C4-2B (cell line): Measurements from ENCODE around the gene HIP1R.
A peak's percentile ranks its signal among the peaks of the same experiment; 100 is the strongest.

Source experiments
- H3K27ac ChIP-seq: fragments of 450-650 bp; 2 replicates; pipeline ENCODE4 v1.5.1; 2017
- ZFX ChIP-seq: fragments of 450-650 bp; IDR thresholded peaks from 2 replicates; pipeline ENCODE4 v1.6.1; 2017
- TF ChIP-seq, protein P1 (sequence below): fragments of 450-650 bp; conservative IDR thresholded peaks from 2 replicates; pipeline ENCODE4 v1.5.1; 2017; ENCODE audit warnings: mild to moderate bottlenecking

The HIP1R gene

GRCh38 chr12:122835750-122836026 lies 431 bp downstream of the HIP1R start:
- TF ChIP-seq, protein P1, sequence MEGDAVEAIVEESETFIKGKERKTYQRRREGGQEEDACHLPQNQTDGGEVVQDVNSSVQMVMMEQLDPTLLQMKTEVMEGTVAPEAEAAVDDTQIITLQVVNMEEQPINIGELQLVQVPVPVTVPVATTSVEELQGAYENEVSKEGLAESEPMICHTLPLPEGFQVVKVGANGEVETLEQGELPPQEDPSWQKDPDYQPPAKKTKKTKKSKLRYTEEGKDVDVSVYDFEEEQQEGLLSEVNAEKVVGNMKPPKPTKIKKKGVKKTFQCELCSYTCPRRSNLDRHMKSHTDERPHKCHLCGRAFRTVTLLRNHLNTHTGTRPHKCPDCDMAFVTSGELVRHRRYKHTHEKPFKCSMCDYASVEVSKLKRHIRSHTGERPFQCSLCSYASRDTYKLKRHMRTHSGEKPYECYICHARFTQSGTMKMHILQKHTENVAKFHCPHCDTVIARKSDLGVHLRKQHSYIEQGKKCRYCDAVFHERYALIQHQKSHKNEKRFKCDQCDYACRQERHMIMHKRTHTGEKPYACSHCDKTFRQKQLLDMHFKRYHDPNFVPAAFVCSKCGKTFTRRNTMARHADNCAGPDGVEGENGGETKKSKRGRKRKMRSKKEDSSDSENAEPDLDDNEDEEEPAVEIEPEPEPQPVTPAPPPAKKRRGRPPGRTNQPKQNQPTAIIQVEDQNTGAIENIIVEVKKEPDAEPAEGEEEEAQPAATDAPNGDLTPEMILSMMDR, result no peak
- TF ChIP-seq ZFX, result peak; percentile 64; the same call in 1 of the 2 replicates
- peak overlapping the region; percentile 73 for H3K27ac ChIP-seq

DNA sequence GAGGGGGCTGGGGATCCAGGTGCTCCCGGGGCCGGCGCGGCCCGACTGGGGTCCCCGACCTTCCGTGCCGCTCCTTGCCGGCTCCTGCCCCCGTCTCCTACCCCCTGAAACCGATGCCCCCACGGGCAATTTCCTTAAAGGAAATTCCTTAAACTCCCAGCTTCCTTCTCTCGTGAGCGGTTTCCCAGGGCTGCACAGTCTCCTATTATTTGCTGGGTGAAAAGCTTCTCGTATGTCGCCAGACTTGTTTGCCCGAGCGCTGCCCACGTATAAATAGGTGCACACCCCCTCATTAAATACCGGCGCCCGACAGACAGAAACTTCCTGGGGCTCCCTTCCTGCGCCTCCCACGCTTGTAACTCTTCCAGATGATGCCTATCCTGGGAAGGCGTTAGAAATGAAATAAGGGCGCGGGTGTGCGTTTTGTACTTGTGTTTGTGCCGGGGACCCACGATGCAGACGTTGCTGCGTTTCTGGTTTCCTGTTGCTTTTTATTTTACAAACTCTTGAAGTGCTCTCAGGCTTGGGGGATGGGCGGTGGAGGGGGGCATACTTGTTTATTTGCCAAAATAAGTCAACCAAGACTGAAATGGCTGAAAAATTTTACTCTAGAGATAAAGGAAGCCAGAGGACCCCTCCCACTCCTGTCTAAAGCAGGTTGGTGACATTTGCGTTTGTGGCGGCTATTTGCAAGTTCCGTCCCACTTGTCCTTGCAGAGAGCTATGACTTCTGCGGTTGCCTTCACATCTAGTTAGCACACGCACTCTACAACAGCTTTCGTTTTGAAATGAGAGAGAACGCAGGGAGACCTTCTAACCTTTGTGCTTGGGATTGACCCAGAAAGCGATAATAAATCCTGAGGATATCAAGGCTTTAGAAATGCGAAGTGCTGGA lies 1.0 kb downstream of the HIP1R start:
- TF ChIP-seq, protein P1, result no peak
- no peak for TF ChIP-seq ZFX
- peak overlapping the region; percentile 73 for H3K27ac ChIP-seq

DNA sequence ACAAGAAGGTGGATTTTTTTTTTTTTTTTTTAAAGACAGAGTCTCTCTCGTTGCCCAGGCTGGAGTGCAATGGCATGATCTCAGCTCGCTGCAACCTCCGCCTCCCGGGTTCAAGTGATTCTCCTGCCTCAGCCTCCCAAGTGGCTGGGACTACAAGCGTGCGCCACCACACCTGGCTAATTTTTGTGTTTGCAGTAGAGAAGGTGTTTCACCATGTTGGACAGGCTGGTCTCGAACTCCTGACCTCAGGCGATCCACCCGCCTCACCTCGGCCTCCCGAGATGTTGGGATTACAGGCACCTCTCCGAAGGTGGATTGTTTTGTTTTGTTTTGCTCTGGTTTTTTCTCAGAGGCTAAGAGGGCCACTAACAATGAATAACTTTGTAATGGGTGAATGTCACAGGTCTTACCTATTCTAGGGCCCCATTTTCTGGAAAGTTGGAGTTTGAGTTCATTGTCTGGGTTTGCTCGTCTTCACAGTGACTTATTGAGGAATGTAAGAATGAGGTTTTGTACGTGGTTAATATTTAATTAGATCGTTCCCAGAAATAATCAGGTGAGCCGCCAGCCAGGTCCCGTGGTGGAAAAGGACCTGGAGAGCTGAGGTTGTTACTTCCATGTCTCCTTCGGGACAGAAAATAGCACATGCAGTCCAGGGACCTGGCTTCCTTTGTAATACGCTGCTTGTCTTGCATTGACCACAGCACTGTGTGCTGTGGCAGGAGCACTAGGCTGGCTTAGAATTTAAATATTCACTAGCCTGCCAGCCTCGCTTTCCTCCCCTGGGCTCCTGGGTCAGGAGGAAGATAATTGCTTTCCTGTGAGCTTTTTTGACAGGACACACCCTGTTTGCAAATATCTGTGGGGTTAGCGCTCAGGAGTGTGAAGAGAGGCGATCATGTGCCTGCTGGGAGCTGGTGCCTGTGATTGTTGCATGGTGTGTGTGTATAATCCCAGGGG lies 2.3 kb downstream of the HIP1R start:
- H3K27ac ChIP-seq, result no peak overlapping the region
- TF ChIP-seq, protein P1, result no peak
- TF ChIP-seq ZFX, result no peak

DNA sequence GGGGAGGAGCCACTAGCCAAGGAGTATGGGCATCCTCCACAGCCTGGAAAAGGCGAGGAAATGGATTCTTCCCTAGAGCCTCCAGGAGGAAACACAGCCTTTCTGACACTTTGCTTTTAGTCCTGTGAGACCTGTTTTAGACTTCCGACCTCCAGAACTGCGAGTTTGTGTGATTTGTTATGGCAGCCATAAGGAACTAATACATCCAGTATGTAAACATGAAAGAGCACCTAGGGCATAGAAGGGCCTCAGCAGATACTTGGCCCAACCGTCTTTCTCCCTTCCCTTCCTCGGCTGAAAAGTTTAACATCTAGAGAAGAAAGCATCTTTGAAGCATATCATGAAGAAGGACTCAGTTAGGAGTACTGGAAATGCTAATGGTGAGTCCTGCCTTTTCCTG lies 3.6 kb downstream of the HIP1R start:
- no peak for TF ChIP-seq ZFX
- TF ChIP-seq, protein P1, result no peak
- H3K27ac ChIP-seq, result no peak overlapping the region

DNA sequence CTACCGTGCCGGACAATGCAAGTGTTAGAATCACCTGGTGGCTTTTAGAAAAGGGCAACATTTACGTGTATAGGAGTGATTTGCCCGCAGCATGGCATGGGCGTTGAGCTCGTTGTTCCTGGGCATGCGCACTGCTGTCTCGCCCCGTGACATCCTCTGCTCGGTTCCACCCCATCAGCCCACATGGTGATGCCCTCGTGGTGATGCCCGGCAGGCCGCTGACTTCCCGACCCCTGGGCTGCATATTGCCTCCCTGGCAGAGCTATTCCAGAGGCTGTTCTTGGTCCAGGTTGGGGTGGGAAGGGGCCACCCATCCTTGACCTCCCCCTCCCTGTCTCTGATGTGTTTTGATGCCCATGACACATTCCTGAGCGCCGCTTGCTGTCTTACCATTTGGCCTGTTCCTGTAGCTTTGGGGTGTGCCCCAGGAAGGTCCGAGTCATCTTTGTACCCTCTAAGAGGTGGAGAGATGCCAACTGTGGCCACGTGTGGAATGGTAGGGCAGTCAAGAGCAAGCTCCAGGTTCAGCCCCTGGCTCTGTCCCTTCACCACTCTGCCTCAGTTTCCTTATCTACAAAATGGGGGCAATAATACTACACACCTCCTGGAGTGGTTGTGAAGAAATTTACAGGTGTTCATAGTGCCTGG lies 4.8 kb downstream of the HIP1R start:
- H3K27ac ChIP-seq, result no peak overlapping the region
- TF ChIP-seq ZFX, result no peak
- TF ChIP-seq, protein P1, result no peak

- H3K27ac ChIP-seq, result no peak overlapping the region
- no peak for TF ChIP-seq ZFX
- TF ChIP-seq, protein P1, result no peak
Measured at GRCh38 chr12:122840580-122841513, 5.6 kb downstream of the HIP1R start.
